T-helper 22 cell (primary cell): Measurements from ENCODE around the gene MAP3K5.

Experiments used
- DNase-seq: peaks from one replicate; pipeline ENCODE4 v3.0.0-alpha.2; 2020; ENCODE audit warnings: low read depth

MAP3K5 gene

GRCh38 chr6:136683209-136683941 is 108.9 kb downstream of the MAP3K5 start:
- DNase-seq: no peak

- no peak for DNase-seq
These were observed 110.0 kb downstream of the MAP3K5 start for GRCh38 chr6:136682292-136682691.

- no peak for DNase-seq
These were observed 114.5 kb downstream of the MAP3K5 start for GRCh38 chr6:136677822-136678221.

DNA sequence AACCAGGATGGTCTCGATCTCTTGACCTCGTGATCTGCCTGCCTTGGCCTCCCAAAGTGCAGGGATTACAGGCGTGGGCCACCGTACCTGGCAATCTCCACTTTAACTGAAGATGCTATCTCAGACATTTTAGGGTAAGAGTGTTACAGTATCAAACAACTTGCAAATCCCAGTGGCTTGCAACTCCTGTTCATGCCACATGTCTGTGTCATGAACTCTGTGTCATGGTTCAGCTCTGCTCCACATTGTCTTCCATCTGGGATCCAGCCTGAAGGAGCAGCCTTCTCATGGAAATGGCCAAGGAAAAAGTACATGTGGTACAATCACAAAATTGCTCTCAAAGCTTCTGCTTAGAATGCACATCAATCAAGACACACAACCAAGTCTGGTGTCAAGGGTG is 114.9 kb downstream of the MAP3K5 start:
- DNase-seq: no peak

GRCh38 chr6:136676075-136676474 is 116.2 kb downstream of the MAP3K5 start:
- no peak for DNase-seq

DNA sequence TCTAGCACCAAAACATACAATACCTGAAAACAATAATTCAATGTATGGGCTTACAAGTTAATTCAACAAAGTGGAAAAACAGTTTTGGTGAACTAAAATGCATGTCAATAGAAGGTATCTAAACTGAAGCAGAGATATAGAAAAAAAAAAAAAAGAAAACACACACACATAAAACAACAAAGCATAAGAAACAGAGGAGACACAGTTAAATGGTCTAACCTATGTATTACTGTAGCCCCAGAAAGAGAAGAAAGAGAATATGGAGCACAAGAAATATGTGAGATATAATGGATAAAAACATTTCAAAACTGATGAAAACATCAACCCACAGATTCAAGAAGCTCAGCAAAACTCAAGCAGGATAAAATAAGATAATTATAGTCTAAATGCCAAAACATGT is 118.7 kb downstream of the MAP3K5 start:
- no peak for DNase-seq

DNA sequence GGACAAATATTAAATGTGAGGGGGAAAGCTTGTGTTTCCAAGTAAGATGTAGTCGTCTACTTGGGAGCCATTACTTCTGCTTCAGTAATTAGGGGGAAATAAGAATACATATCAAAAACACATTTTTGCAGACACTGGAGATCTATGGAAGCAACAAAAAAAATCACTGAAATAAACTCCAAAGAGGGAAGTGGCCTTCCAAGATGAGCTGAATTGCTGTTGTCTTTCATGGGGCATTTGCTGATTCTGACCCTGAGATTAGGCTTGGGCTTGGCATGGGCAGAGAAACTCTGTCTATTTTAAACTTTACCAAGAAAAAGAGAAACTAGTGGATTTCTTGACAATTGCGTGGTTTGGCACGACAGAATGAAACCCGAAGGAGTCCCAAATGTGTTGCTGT is 120.1 kb downstream of the MAP3K5 start:
- no peak for DNase-seq

DNA sequence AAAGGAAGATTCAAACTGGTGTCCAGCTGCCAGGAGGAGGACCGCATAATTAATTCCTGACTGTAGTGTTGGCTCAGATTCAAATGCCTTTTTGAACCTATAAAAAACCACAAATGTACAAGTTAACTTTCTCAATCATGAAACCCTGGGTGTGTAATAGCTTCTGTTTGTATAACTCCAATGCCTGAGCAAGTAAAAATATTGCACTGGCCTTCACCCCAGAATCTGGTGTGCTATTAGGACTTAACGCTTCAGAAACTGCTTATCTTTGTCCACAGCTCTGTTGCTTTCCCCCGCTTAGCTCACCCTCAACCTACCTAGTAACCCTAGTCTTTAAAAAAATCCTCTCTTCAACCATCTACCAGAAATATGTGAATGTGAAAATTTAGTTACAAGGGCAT is 123.0 kb downstream of the MAP3K5 start:
- no peak for DNase-seq

DNA sequence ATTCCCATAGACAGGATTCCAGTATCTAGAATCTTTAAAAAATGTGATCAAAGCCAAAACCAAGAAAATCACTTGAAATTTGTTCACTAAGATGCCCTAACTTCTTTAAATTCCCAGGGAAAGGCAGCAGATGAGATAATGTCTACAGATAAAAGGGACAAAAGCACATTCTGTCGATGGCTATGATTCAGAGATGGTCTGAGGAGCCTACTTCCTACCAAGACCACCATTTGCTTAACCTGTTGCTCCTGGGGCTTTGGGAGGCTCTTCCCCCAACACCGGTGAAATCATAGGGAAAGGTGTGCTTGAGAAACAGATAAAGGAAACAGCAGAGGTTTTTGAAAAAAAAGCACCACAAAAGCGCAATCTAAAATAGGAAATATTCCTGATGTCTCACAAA is 123.7 kb downstream of the MAP3K5 start:
- no peak for DNase-seq

GRCh38 chr6:136666041-136666440 is 126.2 kb downstream of the MAP3K5 start:
- no peak for DNase-seq

GRCh38 chr6:136662347-136663237 is 129.7 kb downstream of the MAP3K5 start:
- no peak for DNase-seq

DNA sequence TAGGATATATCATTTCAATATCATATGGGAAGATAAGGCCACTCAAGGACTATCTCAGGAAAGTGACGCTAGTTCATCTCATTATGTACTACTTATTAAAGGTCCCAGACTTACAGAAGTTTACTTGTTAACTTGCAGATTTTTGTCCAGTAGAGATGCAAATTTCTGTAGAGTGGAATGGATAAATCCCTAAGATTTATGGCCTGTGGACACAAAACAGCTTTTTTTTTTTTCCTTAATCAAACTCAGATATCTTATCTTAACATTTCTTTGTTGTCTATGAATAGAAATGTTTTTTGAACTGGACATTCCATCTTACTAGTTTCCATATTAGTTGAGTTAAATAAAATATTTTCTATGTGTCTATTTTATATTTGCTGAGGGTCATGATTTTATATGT is 131.6 kb downstream of the MAP3K5 start:
- no peak for DNase-seq

DNA sequence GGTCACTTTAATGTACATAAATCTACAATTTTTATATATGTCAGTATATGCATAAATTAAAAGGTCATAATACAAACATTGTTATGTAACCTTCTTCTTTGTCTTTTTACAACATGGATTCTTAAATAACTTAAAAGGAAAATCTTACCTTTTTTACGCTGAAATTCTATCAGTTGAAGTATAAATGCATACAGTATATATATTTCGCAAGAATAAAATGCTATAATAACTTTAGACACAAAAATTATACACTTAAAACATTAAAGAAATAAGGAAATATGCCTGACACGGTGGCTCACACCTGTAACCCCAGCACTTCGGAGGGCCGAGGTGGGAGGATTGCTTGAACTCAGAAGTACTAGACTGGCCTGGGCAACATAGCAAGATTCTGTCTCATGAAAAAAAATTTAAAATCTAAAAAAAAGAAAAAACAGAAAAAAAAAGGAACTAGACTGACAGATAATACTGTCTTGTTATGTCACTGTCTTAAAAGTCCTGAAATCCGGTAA is 132.2 kb downstream of the MAP3K5 start:
- DNase-seq: no peak

- no peak for DNase-seq
These were observed 133.6 kb downstream of the MAP3K5 start for GRCh38 chr6:136658711-136659110.

DNA sequence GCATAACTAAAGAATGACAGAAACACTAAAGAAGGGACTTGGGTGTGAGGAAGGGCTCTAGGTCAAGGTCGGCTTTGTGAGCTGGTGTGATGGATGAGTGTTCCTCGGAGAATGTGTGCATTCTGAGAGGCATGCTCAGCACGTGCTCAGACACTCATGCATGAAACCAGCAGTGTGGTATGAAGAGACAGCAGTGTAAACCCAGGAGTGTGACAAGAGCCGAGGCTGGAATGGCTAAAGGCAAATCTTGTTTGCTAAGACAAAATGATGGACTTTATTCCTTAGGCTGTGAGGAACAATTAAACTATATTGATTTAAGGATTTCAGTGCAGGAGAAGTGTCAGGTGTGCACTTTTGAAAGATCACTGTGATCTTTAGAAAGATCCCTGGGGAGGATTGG is 134.6 kb downstream of the MAP3K5 start:
- no peak for DNase-seq

DNA sequence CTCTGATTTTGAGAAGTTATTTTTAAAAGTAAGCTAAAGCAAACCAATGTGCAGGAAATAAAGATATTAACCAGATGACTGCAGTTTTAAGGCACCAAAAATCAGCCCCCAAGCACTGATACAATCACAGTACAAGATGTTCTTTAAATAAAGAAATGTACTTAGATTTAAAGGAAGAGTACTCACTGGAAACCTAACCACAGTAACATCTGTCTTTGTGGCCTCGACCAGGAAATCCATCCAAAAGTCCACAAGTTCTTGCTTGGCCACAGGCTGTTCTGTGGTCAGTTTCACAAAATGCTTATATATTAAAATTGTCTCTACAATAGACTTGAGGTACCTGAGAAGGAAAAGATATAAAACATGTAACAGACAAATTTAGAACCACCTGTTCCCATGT is 136.2 kb downstream of the MAP3K5 start:
- DNase-seq: no peak

GRCh38 chr6:136655239-136656014 is 136.8 kb downstream of the MAP3K5 start:
- no peak for DNase-seq

- no peak for DNase-seq
These were observed 138.2 kb downstream of the MAP3K5 start for GRCh38 chr6:136654086-136654485.

DNA sequence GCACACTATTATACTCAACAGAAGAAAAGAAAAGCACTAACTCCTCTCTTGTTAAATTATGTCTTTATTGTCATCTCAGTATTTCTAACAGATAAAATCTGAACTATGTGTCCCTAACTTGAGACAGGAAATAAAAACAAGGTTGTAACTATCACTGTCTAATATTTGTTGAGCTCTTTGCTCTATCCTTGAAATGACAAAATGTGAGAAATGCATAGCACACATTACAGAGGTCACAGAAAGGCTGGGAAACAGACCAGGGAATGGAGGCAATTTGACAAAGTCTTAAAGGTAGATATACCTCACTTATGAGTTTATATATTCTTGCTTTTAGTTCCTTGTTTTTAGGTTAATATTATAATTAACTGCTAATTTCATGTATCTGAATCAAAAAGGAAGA is 139.6 kb downstream of the MAP3K5 start:
- no peak for DNase-seq

DNA sequence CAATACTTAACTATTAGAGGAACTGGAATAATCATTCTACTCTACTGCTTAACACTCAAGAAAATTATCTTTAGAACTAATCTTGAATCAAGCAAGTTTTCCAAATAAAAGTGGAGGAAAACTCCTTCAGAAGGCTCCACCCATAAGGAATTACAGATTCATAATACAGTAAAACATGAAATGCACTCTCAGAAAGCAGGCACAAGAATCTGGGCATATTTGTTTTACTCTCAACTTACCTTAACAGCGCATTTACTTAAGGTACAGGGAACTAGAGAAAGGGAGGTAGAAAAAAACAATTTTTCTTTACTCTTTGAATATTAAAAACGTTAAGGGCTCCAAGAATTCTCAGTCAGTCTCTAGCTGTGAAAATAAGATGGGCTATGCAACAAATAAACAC is 140.3 kb downstream of the MAP3K5 start:
- DNase-seq: no peak

DNA sequence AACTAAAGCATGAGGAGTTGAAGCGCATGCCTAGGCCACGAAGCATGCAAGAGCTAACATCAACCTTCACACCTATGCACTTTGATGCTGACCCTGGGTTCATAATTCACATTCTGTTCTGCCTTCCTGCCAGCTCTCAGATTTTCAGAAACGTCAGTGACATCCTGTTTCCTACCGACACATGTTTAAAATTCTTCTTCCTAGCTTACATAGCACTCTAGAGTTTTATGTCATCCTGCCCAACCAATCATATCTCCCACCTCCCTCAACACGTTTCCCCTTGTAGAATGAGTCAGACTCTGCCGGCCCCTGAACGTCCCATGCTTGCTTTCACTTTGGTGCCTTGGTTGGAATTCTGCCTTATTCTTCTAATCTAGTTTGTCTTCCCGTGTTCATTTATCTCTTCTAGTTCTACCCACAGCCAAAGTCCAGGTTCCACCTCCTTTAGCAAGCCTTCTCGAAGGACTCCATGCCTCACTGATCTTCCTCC is 144.9 kb downstream of the MAP3K5 start:
- DNase-seq: peak; percentile 31

- DNase-seq: no peak
These were observed 145.9 kb downstream of the MAP3K5 start for GRCh38 chr6:136646377-136646776.
